ENCODE results near the gene LRRC47.
"Not testable (repeated sequence)": the region's sequence is repeated elsewhere in the genome, so short reads cannot be mapped to it uniquely, and the experiment has no call there.

LRRC47 gene

DNA sequence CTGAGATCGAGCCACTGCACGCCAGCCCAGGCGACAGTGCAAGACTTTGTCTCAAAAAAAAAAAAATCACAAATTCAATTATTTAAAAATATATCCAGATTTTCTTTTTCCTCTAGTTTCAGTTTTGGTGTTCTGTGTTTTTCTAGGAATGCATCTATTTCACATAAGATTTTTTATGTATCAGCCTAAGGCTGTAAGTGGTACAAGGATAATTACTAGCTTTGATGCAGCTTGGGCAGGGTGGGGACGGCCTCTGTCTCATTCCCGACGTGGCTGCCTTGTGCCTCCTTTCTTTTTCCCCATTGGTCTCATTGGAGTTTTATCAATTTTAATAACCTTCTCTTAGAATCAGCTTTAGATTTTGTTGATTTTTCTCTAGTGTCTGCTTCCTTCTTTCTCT, 37.1 kb downstream of the LRRC47 start:
- no peak overlapping the region for H3K4me3 ChIP-seq (ENCODE audit: low read depth, low read length)
- TF ChIP-seq, protein P1, sequence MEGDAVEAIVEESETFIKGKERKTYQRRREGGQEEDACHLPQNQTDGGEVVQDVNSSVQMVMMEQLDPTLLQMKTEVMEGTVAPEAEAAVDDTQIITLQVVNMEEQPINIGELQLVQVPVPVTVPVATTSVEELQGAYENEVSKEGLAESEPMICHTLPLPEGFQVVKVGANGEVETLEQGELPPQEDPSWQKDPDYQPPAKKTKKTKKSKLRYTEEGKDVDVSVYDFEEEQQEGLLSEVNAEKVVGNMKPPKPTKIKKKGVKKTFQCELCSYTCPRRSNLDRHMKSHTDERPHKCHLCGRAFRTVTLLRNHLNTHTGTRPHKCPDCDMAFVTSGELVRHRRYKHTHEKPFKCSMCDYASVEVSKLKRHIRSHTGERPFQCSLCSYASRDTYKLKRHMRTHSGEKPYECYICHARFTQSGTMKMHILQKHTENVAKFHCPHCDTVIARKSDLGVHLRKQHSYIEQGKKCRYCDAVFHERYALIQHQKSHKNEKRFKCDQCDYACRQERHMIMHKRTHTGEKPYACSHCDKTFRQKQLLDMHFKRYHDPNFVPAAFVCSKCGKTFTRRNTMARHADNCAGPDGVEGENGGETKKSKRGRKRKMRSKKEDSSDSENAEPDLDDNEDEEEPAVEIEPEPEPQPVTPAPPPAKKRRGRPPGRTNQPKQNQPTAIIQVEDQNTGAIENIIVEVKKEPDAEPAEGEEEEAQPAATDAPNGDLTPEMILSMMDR (IDR thresholded peaks at IDR 0.05; ENCODE audit: low read depth, low read length), result no peak

DNA sequence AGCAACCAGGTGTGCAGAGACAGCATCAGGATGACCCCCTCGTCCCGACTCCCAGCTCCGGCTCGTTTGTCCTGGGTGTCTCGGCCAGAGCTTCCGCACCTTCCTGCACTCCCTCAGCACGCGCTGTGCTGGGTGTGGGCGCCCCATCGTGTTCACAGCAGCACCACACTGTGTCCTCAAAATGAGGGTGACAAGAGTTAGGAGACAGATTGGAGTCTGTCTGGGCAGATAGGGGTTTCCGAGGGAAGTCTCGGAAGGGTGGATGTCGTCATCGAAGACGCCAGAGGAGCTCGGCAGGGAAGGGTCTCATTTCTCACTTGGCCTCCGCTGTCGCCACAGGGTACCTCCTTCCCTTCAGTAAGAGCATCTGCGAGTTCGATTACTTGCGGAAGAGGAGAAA, 39.9 kb downstream of the LRRC47 start:
- no peak overlapping the region for H3K4me3 ChIP-seq (ENCODE audit: low read depth, low read length)
- TF ChIP-seq, protein P1 (IDR thresholded peaks at IDR 0.05; ENCODE audit: low read depth, low read length), result no peak

DNA sequence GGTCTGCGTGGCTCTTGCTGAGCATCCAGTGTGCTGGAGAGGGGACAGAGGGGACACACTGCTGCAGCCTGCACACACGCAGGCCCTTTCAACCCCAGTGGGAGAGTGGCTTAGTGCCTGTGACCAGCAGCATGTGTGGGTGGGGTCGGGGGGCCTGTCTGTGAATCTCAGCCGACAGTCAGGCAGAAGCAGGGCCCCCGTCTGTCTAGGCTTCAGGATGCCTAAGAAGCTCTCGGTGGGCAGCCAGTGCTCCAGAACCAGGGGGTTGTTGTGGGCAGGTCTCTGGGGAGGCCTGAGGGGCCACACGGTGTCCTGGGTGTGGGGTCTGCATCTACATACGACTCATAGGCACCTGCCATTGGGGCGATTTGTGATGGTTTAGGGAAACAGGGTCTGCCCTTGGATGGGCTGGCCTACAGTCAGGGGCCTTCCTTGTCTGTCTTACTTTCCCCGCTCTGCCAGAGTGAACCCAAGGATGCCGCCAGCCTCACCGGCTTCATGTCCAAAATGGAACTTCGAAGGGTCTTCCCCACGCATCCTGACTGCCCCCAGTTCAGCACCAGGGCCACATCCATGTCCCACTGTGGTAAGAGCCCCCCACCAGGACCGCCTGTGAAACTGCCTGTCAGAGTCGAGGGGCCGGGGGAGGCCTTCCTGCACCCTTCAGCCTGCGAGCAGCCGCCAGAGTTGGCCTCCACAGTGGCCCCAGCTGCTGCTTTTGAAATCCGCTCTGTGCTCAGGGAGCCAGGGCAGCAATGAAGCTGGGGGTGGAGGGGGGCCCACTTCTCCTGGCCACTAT, 42.4 kb downstream of the LRRC47 start:
- H3K4me3 ChIP-seq (ENCODE audit: low read depth, low read length), result no peak overlapping the region
- TF ChIP-seq, protein P1 (IDR thresholded peaks at IDR 0.05; ENCODE audit: low read depth, low read length), result no peak

DNA sequence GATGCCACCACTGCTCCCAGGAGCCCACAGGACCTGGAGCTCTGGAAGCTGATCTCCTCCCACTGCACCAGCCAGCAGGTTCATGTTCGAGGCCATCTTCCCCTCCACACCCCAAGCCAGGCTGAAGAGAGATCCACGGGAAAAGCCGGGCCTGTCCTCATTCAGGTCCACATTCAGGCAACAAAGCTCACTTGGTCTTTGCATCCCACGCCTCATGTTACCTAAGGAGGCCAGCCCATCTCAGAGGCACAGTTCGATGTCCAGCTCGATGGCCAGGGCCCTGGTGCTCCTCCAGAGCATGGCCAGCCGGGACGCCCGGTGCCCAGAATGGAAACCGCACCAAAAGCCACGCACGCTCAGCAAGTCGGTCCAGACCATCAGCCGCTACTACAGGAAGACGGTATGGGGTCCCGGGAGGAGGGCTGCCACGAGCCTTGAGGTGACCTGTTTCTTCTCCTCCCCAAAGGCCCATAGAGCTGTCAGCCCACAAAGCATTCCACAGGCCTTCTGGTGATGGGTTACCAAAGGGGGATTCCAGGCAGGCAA, 43.8 kb downstream of the LRRC47 start, which contains the start of gene CCDC27:
TSS of gene CCDC27 (plus strand) at position 51 of the 546 bp plus-strand sequence. CDS start at position 83, 32 bp downstream.
- TF ChIP-seq, protein P1 (IDR thresholded peaks at IDR 0.05; ENCODE audit: low read depth, low read length), result no peak
- no peak within 1 kb of the TSS for H3K4me3 ChIP-seq (ENCODE audit: low read depth, low read length)

DNA sequence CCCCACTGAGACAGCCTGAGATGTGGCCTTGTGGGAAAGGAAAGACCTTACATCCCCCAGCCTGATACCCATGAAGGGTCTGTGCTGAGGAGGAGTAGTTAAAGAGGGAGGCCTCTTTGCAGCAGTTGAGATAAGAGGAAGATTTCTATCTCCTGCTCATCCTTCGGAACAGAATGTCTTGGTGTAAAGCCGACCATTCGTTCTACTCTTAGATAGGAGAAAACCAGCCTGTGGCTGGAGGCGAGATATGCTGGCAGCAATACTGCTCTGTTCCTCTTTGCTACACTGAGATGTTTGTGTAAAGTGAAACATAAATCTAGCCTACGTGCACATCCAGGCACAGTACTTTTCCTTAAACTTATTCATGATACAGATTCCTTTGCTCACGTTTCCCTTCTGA, 45.6 kb downstream of the LRRC47 start:
- TF ChIP-seq, protein P1 (IDR thresholded peaks at IDR 0.05; ENCODE audit: low read depth, low read length), result no peak
- H3K4me3 ChIP-seq (ENCODE audit: low read depth, low read length), result no peak overlapping the region

DNA sequence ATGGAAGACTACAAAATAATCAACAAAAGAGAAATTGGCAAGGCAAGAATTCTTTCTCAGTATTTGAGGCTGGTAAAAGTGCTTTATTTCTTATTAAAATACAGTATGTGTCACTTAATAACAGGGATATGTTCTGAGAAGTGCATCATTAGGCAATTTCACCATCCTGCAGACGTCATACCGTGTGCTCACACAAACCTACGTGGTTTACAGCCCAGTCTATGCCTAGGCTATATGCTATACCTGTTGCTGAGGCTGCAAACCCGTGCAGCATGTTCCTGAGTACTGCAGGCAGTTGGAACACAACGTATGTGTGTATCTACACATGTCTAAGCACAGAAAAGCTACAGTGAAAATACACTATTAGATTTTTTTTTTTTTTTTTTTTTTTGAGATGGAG, 46.8 kb downstream of the LRRC47 start:
- TF ChIP-seq, protein P1 (IDR thresholded peaks at IDR 0.05; ENCODE audit: low read depth, low read length), result no peak
- H3K4me3 ChIP-seq (ENCODE audit: low read depth, low read length), result no peak overlapping the region

DNA sequence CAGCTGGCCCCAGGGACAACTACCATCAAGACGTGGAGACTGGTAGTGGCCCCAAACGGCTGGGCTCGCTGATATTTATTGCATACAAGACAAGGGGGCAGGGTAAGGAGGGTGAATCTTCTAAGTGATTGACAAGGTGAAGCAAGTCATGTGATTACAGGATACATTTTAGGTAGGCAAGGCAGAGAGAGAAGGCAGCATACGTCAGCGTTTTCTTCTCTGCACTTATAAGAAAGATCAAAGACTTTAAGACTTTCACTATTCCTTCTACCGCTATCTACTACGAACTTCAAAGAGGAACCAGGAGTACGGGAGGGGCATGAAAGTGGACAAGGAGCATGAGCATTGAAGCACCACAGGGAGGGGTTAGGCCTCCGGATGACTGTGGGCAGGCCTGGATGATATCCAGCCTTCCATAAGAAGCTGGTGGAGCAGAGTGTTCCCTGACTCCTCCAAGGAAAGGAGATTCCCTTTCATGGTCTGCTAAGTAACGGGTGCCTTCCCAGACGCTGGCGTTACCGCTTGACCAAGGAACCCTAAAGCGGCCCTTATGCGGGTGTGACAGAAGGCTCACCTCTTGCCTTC, 47.9 kb downstream of the LRRC47 start:
- not testable (repeated sequence) for H3K4me3 ChIP-seq (ENCODE audit: low read depth, low read length)

Data from WI38 (cell line).